ENCODE results near the gene RAD51B.

Gene RAD51B

GRCh38 chr14:68401317-68401716 lies 581.7 kb downstream of the RAD51B start:
- no peak for DNase-seq

- DNase-seq, result no peak
Measured at GRCh38 chr14:68401855-68402254, 582.3 kb downstream of the RAD51B start.

- no peak for DNase-seq
Measured at GRCh38 chr14:68402525-68403101, 583.0 kb downstream of the RAD51B start.

GRCh38 chr14:68403191-68404145 lies 583.9 kb downstream of the RAD51B start:
- no peak for DNase-seq

DNA sequence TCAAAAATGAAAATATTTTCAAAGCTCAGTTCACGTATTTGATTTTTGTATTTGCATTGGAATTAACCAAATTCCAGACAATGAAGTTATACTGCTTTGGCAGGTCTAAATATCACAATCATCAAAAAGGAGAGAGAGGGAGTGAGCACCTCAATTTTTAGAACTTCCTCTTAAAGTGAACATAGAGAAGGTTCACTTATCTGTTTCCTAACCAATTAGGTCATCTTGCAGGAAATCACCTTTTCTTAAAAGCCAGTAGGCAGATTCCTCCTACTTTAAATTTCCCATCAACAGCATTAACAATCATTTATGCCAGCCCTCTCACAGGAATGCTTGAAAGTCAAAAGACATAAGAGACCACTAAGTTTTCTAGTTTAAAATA lies 584.6 kb downstream of the RAD51B start:
- no peak for DNase-seq

GRCh38 chr14:68404652-68405183 lies 585.1 kb downstream of the RAD51B start:
- no peak for DNase-seq

- no peak for DNase-seq
Measured at GRCh38 chr14:68405961-68406360, 586.4 kb downstream of the RAD51B start.

DNA sequence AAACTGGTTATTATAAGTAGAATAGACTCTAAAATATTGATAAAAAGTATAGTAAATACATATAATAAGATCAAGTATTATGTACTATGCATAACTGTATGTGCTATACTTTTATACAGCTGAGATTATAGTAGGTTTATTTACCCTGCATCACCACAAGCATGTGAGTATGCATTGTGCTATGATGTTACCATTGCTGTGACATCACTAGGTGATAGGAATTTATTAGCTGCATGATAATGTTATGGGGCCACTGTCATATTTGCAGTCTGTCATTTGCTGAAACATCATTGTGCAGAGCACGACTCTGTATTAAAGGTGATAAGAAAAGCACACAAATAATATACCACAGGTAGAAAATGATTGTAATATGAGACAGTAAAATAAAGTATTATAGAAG lies 587.7 kb downstream of the RAD51B start:
- DNase-seq, result no peak

- DNase-seq, result no peak
Measured at GRCh38 chr14:68407825-68408224, 588.2 kb downstream of the RAD51B start.

DNA sequence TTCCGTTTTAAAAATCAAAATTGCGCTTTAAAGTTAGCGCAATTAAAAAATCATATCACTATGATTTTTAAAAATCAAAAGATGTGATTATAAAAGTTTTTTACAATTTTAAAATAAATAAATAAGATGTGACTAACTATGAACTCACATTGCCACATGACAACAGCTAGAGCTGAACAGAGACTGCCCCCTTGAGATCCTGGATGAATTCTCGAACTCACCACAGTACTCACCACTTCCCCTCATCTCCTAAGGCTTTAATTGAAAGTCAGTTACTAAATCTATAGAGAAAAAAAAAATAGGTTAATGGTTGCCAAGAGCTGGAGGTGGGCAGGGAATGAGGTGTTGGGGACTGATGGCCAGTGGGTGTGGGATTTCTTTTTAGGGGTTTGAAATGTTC lies 589.1 kb downstream of the RAD51B start:
- DNase-seq, result peak; percentile 6

DNA sequence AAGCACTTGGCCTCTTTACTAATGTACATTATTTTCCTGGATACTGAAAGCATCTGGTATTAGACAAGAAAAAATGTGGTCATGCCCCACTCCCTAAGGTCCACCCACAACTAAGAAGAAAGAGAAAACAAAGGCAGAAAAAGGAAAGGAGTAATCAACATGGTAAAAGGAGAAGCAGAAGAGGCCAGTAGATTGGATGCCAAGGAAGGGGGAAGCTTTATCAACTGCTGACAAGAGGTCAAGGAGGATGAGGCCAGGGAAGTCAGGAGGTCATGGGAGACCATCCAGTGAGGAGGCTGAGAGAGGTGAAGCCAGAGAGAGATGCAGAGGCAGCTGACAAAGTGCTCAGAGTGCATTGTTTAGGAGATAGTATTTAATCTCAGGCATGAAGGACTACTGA lies 589.8 kb downstream of the RAD51B start:
- DNase-seq, result no peak

DNA sequence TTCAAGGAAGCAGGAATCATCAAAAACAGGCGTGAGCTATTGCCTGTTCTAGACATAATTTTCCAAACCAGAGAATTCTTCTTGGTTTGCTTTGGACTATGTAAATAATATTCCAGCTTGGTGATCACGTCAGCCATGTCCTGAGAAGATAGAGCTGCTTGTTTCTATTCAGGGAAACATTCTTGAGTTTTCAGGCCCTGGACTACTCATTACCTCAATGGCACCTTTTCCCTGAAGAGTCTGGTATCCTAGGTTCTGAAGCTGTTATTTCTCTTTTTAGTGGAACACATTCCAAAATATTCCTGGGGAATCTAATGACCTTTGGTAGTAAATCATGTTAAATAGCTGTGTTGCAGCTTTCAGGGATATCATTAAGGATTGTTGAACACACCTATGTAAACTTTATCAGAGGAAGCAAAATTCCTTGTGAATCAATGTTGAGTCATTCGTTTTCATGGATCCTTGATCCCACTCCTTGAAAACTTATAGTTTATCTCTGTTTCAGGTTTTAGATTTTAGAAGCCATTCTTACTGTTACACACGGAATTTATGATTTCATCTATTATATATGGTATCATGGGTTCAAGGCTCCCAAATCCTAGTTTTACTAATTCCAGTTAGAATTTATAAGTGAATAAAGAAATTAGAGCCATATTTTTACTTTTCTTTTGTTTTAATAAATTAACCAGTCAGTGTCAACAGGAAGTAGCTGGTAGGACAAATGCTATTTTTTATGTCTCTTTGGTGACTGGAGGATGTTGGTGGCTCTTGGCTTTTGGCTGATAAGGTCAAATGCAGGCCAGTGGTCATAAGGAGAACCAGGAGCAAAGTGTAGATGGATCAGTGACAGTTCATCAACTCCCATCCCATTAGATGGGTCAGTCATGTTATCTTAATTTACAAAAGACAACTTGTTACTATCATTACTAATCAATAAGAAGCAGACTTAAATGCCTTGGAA lies 593.2 kb downstream of the RAD51B start:
- no peak for DNase-seq

- DNase-seq, result no peak
Measured at GRCh38 chr14:68413509-68413908, 593.9 kb downstream of the RAD51B start.

DNA sequence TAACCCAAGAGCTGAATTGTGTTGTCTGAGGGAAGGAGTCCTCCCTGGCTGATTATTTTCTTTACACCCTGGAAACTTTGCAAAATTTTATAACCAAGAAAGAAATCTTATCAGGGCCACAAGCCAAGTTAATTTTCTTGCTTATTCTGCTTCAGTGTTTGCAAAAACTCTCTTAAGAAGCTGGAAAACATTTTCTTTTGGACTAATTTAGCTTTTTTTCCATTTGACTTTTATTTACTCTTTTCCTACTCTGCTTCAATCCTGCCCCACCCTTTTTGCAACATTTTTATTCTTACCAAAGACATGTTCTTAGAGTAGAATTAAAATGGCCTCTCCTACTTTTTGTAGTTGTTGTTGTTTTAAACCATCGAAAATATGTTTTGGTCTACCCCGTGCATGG lies 594.5 kb downstream of the RAD51B start:
- DNase-seq, result no peak

DNA sequence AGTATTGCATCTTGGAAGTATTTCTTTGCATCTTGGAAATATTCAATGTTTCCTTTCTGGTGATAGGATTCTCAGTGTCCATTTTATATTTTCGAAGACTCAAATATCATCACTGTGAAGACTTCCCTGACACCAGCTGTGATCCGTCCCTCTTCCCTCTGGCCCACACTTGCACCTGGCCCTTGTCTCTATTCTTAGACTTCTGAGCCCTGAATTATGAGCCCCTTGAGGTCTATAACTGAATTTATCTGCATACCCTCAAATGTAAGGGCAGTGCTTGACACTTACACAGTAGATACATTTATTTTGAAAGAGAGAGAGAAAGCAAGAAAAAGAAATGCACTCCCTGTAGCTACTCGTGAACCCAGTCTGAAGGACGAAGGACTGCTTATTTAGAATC lies 596.6 kb downstream of the RAD51B start:
- no peak for DNase-seq

- peak; percentile 14 for DNase-seq
Measured at GRCh38 chr14:68417009-68417650, 597.6 kb downstream of the RAD51B start.

DNA sequence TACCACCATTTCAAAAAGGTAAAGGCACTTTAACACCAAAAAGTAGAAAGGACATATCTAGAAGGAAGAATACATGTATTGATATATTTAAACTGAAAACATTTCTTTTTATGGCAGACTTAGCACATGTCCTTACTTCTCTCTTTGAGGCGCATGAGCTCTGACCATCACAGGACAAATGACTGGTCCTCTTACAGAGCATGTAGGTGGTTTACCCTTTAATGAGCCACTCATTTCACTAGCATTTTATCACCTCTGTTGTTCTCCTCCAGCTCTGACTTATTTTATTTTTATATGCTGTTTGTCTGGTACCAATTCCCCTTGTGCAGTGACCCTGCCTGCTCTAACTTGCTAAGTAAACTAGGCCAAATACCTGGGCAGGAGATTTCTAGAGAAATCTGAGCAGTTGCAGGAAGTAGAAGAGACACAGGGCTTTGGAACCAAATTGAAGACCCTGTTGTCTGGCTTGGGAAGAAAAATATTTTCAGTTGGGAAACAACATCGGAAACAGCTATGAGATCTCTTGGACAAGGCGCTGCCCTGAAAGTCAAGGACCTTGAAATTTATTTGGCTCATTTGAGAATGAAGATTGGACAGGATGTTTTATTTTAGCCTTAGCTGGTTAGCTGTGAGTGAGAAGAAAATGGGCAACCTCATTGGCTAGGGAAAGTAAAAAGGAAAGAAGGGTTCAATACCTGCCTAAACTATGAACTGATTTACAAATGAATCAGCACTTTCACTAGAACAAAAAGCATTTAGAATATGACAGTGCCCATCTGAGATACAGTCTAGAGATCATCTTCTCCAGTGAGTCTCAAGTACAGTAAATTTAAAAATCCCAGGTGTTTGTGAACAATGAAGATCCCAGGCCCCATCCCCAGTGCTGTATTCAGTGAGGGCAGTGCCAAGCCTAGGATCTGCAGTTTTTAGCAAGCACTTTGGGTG lies 598.9 kb downstream of the RAD51B start:
- no peak for DNase-seq

GRCh38 chr14:68420350-68420749 lies 600.8 kb downstream of the RAD51B start:
- DNase-seq, result no peak

DNA sequence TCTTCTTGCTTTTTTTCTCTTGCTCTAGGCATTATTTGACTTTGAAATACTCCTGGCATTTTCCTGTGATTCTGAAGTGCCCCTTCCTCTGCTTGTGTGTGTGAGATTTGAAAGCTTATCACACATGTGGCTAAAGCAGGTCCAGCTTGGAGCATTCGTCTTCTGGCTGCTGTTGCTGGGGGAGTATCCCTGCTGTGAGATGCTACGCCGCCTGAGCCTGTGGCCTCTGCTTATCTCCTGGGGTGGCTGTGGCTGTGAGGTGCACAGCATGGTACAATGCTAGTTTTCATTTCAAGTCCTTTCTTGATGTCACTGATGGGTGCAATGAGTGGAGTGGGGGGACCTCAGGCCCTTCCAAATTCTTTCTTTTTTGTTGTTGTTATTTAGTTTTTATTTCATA lies 601.5 kb downstream of the RAD51B start:
- DNase-seq, result no peak

DNA sequence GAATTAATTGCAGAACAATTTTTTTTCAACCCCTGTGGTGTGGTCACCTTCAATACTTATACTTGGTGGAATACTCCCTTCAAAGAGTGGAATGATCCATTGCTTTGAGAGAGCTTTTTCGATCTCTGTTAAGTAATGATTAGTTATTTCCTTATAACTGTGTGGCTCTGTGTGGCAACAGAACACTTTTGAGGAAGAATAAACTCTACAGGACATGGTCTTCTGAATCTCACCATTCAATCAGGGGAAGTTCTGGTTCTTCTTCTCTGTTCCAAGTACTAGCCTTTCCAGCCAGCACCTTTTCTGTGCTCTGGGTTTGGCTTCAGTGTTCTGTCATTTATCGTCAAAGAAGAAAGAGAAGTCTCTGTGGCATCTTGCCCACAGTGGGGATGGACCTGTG lies 604.1 kb downstream of the RAD51B start:
- no peak for DNase-seq

DNA sequence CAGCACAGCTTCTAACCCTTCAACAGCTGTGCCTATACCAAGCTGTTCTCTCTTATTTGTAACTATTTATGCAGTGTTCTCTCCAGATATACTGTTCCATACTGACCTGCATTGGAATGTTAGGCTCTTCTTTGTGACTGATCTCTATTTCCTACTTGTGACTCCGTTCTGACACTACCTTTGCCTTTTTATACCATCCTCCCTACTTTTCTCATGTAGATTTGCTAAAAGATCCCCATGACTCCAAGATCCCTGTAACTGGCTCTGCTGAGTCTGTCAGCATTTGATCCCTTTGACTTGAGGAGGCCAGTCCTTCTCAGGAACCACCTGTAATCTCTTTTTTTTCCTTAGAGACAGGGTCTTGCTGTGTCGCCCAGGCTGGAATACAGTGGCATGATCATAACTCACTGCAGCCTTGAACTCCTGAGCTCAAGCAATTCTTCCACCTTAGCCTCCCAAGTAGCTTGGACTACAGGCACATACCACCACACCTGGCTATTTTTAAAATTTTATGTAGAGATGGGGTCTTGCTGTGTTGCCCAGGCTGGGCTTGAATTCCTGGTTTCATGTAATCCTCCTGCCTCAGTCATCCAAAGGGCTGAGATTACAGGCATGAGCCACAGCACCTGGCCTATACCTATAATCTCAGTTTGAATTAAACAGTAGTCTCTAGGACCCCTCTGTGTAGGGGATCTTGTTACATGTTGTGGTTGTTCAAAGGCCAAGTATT lies 605.0 kb downstream of the RAD51B start:
- no peak for DNase-seq
